Activated T-helper 17 cell treated with anti-CD3 and anti-CD28 coated beads, Interleukin-2, amount 50 U/mL, for 72 hours (primary cell): Measurements from ENCODE around the gene VMAC. TPM values are rescaled to one million over a fixed set of nuclear protein-coding genes. Genes with fewer than 3 reads are reported as not detected.

Experiments
- ATAC-seq: fragments of 150-1000 bp; cut with Tn5 transposase; replicated peaks from 2 replicates; pipeline ENCODE4 v1.10.0; 2021; ENCODE audit warnings: mild to moderate bottlenecking, moderate library complexity
- H3K27ac Mint-ChIP-seq: one replicate; pipeline ENCODE4 v1.8.0; 2022; ENCODE audit warnings: mixed read lengths
- H3K27me3 Mint-ChIP-seq: one replicate; pipeline ENCODE4 v1.8.0; 2022; ENCODE audit warnings: mixed read lengths
- H3K36me3 Mint-ChIP-seq: one replicate; pipeline ENCODE4 v1.8.0; 2022; ENCODE audit warnings: low read depth, mild to moderate bottlenecking, mixed read lengths
- H3K4me1 Mint-ChIP-seq: one replicate; pipeline ENCODE4 v1.8.0; 2022; ENCODE audit warnings: mixed read lengths
- H3K4me3 Mint-ChIP-seq: one replicate; pipeline ENCODE4 v1.8.0; 2022; ENCODE audit warnings: mild to moderate bottlenecking, mixed read lengths
- H3K9me3 Mint-ChIP-seq: one replicate; pipeline ENCODE4 v1.8.0; 2022; ENCODE audit warnings: mixed read lengths
- total RNA-seq, 2 donors: library from RNA; stranded (reverse); gene quantifications; one replicate each; pipeline ENCODE4 v1.2.3, GENCODE V29; 2022

The VMAC gene
- total RNA-seq, 2 donors from 2014 or later: 3.7 to 4.4 TPM

DNA sequence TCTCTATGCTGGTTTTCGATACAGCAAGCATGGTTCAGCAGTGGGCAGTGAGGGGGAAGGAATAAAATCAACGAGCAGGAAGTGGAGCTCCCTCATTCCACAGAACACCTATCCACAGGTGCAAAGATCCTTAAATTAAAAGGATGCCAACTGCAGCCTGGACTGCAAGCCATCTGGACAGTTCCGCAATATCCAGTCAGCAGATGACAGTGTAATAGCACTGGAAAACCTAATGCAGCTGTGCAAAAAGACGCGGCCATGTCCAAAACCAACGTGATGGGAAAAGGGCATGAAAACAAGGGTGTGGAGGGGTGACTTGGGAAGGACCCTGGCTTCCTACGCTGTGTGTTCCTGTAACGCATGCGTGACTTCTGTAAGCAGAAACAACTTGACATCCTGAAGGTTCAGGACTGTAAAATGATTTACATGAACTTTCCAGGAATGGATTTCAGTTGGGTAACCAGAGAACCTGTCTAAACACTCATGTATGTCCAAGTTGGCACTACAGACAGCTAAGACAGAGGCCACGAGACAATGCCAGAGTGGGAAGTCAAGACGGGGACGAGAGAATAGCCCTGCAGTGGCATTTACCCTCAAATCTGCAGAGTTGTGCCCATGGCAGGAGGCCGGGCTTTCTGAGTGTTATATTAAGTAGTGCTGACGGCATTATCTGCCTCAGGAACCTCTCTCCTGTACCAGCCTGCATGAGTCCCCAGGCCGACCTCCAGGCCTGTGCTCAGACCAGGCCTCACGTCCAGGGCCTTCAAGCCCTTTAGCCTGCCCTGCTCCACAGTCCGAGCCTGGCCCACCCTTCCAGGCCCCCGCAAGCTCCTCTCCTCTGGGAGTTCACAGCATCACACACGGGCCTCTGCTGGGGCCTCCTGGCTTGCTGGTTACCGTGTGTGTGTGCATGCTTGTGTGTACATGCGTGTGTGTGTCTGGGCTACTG lies 35.9 kb downstream of the VMAC start:
- ATAC-seq: no peak
- H3K36me3 Mint-ChIP-seq: peaks cover 75% of the 10 kb centered on the region
- H3K27me3 Mint-ChIP-seq: no peaks in the 10 kb centered on the region
- peaks cover 4% of the 10 kb centered on the region for H3K4me1 Mint-ChIP-seq
- H3K4me3 Mint-ChIP-seq: no peak overlapping the region
- no peaks in the 10 kb centered on the region for H3K9me3 Mint-ChIP-seq
- H3K27ac Mint-ChIP-seq: no peak overlapping the region

DNA sequence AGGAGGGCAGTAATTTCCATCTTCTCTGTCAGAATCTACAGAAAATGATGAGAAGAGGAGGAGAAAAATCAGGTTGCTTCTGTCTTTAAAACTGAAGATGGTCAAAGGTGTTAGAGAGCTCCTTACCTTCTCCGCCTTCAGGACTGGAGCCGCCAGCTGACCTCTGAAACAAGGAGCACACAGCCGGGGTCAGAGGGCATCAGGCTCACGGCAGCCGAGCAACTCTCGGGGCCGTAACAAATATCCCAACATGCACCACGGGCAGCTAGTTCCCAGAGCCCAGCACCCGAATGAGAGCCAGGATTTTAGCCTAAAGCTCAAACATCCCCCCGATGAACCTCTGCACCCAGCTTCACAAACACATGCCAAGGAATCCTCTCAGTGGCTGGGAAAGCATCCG lies 37.0 kb downstream of the VMAC start:
- no peaks in the 10 kb centered on the region for H3K27me3 Mint-ChIP-seq
- ATAC-seq: no peak
- H3K4me3 Mint-ChIP-seq: no peak overlapping the region
- no peak overlapping the region for H3K27ac Mint-ChIP-seq
- H3K9me3 Mint-ChIP-seq: no peaks in the 10 kb centered on the region
- H3K4me1 Mint-ChIP-seq: peaks cover 7% of the 10 kb centered on the region
- peaks cover 71% of the 10 kb centered on the region for H3K36me3 Mint-ChIP-seq

DNA sequence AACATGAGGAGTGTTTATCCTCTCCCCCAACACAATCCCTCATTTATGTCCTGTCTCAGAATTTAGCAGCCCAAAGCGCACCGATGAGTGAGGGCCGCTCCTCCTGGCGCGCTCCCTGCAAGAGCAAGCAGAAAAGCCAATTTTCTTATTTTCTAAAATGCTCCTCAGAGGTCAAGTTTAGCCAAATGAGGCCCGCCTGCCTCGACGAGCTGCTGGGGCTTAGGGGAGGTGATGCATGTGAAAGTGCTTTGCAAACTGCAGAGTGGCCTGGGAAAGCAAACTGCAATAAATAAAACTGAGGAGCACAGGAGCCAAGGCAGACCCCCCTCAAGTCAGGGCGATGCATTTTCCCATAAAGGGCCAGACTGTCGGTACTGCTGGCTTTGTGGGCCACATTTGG lies 38.4 kb downstream of the VMAC start:
- no peak for ATAC-seq
- H3K4me3 Mint-ChIP-seq: no peak overlapping the region

DNA sequence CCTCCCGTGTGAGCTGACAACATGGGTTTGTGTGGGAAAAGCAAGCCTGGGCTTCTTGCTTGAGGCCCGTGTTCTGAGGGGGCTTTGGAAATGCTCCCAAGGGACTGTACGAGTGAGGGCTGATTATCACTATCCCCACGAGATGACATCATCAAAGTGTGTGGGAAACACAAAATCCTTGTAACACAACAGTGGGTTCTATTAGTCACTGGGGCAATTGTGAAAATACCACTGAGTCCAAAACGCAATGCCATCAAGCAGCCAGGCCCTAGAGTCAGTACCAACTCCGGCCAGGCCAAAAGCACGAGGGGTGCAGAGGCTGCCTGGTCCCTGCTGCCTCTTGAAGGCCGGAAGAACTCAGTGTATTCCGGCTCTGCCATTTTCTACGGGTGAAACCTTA lies 39.0 kb downstream of the VMAC start:
- peak overlapping the region; percentile 79 for H3K27ac Mint-ChIP-seq
- peaks cover 18% of the 10 kb centered on the region for H3K4me1 Mint-ChIP-seq
- H3K27me3 Mint-ChIP-seq: no peaks in the 10 kb centered on the region
- ATAC-seq: peak; percentile 57
- H3K4me3 Mint-ChIP-seq: no peak overlapping the region
- no peaks in the 10 kb centered on the region for H3K9me3 Mint-ChIP-seq
- H3K36me3 Mint-ChIP-seq: peaks cover 63% of the 10 kb centered on the region

More for the DNA sequence above, 38.4 kb downstream of the VMAC start:
- Mint-ChIP-seq H3K27me3 (no peaks in the 10 kb centered on the region), H3K9me3 (no peaks in the 10 kb centered on the region), H3K4me1 (peaks cover 15% of the 10 kb centered on the region), H3K27ac (peak overlapping the region; percentile 79), H3K36me3 (peaks cover 66% of the 10 kb centered on the region)

DNA sequence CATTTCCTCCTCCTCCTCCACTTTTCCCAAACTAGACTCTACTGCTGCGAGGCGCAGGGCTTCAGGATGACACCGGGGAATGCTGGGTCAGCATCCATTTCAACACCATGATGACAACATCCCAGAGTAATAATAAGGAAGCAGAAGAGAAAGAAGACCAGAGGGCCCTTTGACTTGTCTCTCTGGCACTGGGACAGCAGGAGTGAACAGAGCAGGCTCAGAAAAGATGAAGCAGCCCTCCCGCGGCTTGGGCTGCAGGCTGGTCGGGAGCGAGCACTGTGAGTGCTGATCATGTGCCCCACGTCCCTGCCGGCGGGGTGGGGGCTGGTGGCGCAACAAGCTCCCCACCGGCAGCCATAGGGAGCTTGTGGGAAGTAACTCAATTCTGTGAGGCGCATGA lies 42.8 kb downstream of the VMAC start:
- peaks cover 48% of the 10 kb centered on the region for H3K4me1 Mint-ChIP-seq
- H3K4me3 Mint-ChIP-seq: peak overlapping the region; percentile 79
- ATAC-seq: no peak
- peak overlapping the region; percentile 94 for H3K27ac Mint-ChIP-seq
- H3K9me3 Mint-ChIP-seq: no peaks in the 10 kb centered on the region
- H3K36me3 Mint-ChIP-seq: peaks cover 61% of the 10 kb centered on the region
- no peaks in the 10 kb centered on the region for H3K27me3 Mint-ChIP-seq

DNA sequence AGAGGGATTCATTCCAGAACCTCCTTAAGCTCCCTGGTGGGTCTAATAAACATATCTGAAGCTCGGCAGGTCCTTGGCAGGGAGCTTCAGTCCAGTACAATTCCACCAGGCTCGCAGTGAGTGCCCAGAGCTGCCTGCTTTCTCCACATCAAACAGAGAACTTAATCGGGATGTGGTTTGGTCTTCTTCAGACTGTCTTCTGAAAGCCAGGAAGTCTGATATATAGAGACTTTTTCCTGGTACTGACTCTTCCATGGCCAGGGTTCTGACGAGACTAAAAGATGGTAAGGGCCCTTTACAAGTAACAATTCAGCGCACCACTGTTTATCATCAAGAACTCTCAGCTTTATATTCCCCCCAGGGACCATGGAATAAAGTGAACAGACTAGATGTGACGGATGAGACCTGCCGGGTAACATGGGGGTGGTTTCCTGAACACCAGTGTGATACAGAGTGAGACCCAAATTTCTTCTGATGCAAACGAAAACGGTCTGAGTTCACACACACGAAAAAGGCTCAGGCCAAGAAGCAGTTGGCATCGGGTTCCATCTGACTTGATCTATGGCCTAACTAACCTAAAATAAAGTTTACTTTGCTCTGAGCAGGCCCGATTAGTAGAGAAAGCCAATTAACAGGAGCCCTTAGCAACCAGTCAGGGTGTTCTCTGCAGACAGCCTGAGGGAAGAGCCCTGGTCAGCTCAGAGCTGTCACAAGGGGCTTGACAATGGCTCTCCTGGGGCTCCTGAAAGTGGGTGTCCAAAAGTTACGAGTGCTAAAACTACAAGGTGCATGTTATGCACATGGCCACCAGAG lies 44.3 kb downstream of the VMAC start:
- peak overlapping the region; percentile 79 for H3K4me3 Mint-ChIP-seq
- H3K36me3 Mint-ChIP-seq: peaks cover 63% of the 10 kb centered on the region
- peak; percentile 56 for ATAC-seq
- H3K9me3 Mint-ChIP-seq: no peaks in the 10 kb centered on the region
- peak overlapping the region; percentile 94 for H3K27ac Mint-ChIP-seq
- H3K4me1 Mint-ChIP-seq: peaks cover 60% of the 10 kb centered on the region
- no peaks in the 10 kb centered on the region for H3K27me3 Mint-ChIP-seq

DNA sequence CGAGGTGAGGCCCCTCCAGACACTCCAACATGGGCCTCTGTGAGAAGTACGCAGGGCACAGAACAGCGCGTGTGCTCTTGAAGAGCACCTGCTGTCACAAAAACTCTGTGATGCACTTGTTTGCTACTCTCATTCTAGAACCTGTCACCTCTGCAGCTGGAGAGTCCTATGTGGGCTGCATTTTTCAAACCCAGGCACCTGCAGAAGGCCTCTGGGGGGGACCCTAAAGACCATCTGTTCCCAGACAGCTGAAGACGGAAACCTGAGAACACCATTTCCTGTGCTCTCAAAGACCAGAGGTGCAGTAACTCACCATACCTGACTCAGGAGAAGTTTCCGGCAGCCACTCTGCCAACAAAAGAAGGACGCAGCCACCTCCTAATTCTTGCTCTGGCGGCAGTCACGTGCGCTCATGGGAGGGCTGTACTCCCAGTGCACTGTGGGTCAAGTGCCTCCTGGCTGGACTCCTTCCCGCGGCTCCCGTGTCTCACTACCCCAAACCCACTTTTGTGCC lies 45.2 kb downstream of the VMAC start:
- peak; percentile 53 for ATAC-seq
- H3K4me3 Mint-ChIP-seq: peak overlapping the region; percentile 79
- no peaks in the 10 kb centered on the region for H3K27me3 Mint-ChIP-seq
- H3K27ac Mint-ChIP-seq: peak overlapping the region; percentile 94
- H3K4me1 Mint-ChIP-seq: peaks cover 66% of the 10 kb centered on the region
- H3K36me3 Mint-ChIP-seq: peaks cover 69% of the 10 kb centered on the region
- H3K9me3 Mint-ChIP-seq: no peaks in the 10 kb centered on the region

DNA sequence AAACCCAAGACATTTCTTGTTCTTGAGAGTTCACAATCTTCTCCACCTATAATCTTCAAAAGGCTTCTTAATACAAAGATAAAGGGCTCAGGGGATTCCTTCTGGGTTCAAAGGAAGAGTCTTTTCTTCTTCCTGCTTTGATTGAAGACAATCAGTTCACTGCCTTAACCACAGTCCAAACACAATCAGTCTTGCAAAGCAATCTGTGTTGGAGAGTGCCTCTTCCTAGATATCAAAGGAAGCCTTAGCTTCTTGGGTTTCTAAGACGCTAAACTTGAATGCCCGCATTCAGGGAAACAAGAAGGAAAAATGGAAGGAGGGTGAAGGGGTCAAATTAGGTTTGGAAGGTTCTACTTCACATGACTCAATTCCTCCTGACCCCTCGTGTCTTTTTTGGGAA lies 46.1 kb downstream of the VMAC start:
- H3K9me3 Mint-ChIP-seq: no peaks in the 10 kb centered on the region
- H3K27ac Mint-ChIP-seq: peak overlapping the region; percentile 94
- peaks cover 63% of the 10 kb centered on the region for H3K36me3 Mint-ChIP-seq
- peaks cover 60% of the 10 kb centered on the region for H3K4me1 Mint-ChIP-seq
- H3K4me3 Mint-ChIP-seq: peak overlapping the region; percentile 79
- H3K27me3 Mint-ChIP-seq: no peaks in the 10 kb centered on the region
- no peak for ATAC-seq

DNA sequence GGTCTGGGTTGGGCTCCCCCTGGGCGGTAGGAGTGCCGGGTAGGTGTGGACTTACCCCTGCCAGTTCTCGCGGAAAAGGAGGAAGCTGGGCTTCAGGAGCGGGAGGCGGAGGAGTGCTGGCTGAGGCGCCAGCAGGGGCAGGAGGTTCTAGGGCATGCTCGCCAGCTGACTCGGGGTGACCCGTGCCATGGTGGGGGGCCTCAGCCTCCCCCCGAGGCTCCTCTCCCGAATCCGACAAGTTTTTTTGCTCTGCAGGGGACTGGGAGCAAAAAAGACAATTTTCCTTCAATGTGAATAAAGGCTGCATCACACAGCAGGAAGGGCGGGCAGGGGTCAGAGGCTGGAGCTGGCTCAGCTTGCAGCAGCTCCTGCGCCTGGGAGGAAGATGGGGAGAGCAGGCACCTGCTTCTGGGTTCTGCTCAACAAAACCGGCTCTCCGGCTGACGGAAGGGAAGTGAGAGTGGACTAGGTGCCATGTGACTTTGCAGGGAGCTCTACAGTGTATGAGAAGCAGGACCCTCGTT lies 46.7 kb downstream of the VMAC start:
- no peaks in the 10 kb centered on the region for H3K27me3 Mint-ChIP-seq
- H3K36me3 Mint-ChIP-seq: peaks cover 58% of the 10 kb centered on the region
- peak overlapping the region; percentile 79 for H3K4me3 Mint-ChIP-seq
- peak overlapping the region; percentile 94 for H3K27ac Mint-ChIP-seq
- no peak for ATAC-seq
- no peaks in the 10 kb centered on the region for H3K9me3 Mint-ChIP-seq
- peaks cover 64% of the 10 kb centered on the region for H3K4me1 Mint-ChIP-seq

DNA sequence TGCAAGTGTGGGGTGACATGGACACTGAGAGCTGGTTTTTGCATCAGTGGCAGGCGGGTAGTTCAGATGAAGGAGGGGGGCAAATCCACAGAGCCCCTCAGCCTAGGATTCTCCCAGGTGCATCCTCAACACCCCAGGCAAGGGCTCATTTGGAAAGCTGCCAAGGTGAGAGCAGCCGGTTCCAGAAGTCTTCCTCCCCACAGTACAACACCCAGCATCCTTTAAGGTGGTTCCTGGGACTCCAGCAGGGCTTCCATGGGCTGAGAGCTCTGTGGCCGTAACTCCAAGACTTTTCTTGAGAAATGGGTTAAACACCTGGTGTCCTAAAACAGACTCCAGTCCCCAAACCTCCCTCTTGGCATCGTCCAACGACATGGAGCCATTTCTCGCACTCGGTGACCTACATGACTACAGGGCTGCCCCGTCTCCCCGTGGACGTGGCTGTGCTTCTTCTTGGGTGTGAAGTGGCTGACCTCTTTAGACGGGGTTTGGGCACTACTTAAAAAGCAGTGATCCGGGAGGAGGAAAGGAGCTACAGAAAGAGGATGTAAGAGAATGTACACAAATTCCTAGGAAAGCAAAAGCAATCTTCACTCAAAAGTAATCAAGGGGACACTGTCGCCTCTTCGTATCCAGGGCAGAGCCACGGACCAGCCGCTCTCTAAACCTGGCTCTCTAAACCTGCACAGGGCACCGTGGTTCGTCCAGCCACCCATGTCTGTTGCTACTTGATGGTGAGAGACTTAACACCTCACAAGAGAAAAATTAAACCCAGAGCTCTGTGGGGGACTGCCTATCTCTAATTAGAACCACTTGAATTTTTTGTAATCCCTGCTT lies 47.7 kb downstream of the VMAC start:
- no peak for ATAC-seq
- H3K4me1 Mint-ChIP-seq: peaks cover 65% of the 10 kb centered on the region

DNA sequence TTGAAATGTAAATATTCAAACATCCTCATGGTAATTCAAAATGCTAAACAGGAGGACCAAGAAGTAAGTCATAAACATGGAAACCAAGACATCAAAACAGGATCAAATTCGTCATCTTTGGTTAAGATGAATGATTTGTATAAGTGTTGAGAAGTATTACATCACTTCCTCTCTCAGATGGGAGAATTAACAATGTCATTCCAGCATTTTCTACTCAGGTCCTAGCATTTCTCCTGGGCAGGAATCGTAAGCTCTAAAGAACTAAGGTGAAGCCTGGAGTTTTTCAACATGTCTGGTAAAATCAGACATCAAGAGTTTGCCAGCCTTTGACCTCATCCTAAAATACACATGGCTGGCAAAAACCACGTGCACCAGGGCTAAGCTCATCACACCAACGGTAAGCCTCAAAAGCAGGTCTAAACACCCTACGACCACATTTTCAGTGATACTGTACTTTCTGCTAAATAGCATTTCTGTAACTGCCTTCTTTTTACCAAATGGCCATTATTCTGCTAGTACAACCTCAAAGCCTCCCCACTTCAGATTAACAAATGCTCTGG lies 48.4 kb downstream of the VMAC start:
- peak; percentile 36 for ATAC-seq
- Mint-ChIP-seq H3K27ac (peak overlapping the region; percentile 94), H3K27me3 (no peaks in the 10 kb centered on the region), H3K36me3 (peaks cover 60% of the 10 kb centered on the region), H3K4me3 (peak overlapping the region; percentile 84), H3K4me1 (peaks cover 63% of the 10 kb centered on the region), H3K9me3 (no peaks in the 10 kb centered on the region)

More for the DNA sequence above, 47.7 kb downstream of the VMAC start:
- Mint-ChIP-seq H3K27me3 (no peaks in the 10 kb centered on the region), H3K9me3 (no peaks in the 10 kb centered on the region), H3K27ac (peak overlapping the region; percentile 94), H3K36me3 (peaks cover 63% of the 10 kb centered on the region), H3K4me3 (peak overlapping the region; percentile 84)

DNA sequence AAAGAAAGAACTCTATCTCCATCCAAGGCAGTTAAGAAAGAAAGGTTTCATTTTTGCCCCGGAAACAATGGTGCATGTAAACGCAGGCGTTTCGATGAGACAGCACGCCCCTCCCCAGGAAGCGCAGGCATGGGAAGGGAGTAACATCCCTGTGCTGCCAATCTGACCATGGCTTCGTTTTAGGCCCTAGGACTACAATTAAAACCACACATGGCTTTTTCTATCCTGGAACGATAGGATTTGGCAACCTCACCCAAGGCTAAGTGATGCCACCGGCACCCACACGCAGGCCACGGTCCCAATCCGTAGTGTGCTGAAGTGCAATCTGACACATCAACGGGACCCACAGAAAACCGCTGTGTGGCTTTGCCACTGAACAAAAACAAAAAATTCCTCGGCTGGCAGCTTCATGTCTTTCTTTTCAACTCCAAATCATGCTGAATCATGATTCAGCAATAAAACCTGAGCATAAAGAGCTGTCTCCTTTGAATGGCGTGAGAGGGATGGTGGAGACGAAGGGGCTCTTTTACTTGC lies 49.1 kb downstream of the VMAC start:
- Mint-ChIP-seq H3K4me3 (peak overlapping the region; percentile 84), H3K27ac (peak overlapping the region; percentile 94), H3K27me3 (no peaks in the 10 kb centered on the region), H3K9me3 (no peaks in the 10 kb centered on the region), H3K4me1 (peaks cover 61% of the 10 kb centered on the region), H3K36me3 (peaks cover 57% of the 10 kb centered on the region)
- ATAC-seq: peak; percentile 66

DNA sequence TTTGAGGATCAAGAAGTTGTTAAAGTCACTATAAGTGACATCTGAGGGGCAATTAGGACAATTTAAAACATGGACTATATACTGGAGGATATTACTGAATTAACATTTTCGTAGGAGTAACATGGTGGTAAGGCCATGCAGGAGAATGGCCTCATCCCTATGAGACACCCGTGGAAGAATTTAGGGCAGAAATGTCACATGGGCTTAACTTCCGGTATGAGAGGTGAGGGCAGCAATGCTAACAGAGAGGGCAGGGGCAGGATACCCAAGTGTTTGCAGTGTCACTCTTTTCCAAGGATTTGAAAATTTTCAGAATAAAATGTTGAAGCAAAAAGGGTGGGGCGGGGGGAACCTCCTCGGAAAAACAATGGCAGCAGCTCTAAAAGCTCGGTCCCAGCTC lies 49.6 kb downstream of the VMAC start:
- H3K36me3 Mint-ChIP-seq: peaks cover 52% of the 10 kb centered on the region
- peak overlapping the region; percentile 94 for H3K27ac Mint-ChIP-seq
- no peak for ATAC-seq
- H3K9me3 Mint-ChIP-seq: no peaks in the 10 kb centered on the region
- peak overlapping the region; percentile 84 for H3K4me3 Mint-ChIP-seq
- no peaks in the 10 kb centered on the region for H3K27me3 Mint-ChIP-seq
- H3K4me1 Mint-ChIP-seq: peaks cover 56% of the 10 kb centered on the region
